GM13977 (cell line): Measurements from ENCODE around the gene PTBP2.

Experiments
- DNase-seq: peaks from one replicate; pipeline ENCODE4 v3.0.0; 2012; ENCODE audit warnings: low spot score
- in situ Hi-C: fragments of 300-500 bp; cut with MboI; formaldehyde crosslinking; loops from one replicate; pipeline ENCODE4 v1.12.0; 2022; ENCODE audit warnings: low sequenced_read_pairs, low pct_unique_long_range_greater_than_20kb, mixed read lengths, inconsistent platforms; ENCODE audit not compliant: unreplicated experiment
- TF ChIP-seq, protein P1 (sequence below): IDR thresholded peaks from 2 replicates; pipeline ENCODE4 v1.5.1; 2012; ENCODE audit warnings: mild to moderate bottlenecking, control low read depth; ENCODE audit not compliant: insufficient read depth; ENCODE audit errors: extremely low read depth, missing control alignments

PTBP2 gene

DNA sequence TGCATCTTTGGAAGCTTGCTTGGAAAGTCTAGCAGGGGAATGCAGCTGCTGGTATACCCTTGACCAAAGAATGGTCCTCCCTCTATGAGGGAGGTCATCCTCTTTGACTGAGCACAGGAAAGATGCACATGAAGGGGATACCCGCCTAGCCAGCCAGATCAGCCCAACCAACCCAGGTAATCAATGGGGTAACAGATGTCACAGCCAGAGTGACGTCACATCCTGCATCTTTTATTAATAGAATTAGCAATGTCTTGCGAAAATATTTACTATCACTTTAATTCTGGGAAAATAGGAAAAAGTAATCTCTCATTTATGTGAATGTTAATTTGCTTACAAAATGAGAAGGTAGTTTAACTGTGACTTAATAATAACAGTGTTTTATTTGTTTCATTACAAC lies 25.6 kb upstream of the PTBP2 start:
- in situ Hi-C loops = no loop called here
- TF ChIP-seq, protein P1, sequence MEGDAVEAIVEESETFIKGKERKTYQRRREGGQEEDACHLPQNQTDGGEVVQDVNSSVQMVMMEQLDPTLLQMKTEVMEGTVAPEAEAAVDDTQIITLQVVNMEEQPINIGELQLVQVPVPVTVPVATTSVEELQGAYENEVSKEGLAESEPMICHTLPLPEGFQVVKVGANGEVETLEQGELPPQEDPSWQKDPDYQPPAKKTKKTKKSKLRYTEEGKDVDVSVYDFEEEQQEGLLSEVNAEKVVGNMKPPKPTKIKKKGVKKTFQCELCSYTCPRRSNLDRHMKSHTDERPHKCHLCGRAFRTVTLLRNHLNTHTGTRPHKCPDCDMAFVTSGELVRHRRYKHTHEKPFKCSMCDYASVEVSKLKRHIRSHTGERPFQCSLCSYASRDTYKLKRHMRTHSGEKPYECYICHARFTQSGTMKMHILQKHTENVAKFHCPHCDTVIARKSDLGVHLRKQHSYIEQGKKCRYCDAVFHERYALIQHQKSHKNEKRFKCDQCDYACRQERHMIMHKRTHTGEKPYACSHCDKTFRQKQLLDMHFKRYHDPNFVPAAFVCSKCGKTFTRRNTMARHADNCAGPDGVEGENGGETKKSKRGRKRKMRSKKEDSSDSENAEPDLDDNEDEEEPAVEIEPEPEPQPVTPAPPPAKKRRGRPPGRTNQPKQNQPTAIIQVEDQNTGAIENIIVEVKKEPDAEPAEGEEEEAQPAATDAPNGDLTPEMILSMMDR = no peak
- no peak for DNase-seq

DNA sequence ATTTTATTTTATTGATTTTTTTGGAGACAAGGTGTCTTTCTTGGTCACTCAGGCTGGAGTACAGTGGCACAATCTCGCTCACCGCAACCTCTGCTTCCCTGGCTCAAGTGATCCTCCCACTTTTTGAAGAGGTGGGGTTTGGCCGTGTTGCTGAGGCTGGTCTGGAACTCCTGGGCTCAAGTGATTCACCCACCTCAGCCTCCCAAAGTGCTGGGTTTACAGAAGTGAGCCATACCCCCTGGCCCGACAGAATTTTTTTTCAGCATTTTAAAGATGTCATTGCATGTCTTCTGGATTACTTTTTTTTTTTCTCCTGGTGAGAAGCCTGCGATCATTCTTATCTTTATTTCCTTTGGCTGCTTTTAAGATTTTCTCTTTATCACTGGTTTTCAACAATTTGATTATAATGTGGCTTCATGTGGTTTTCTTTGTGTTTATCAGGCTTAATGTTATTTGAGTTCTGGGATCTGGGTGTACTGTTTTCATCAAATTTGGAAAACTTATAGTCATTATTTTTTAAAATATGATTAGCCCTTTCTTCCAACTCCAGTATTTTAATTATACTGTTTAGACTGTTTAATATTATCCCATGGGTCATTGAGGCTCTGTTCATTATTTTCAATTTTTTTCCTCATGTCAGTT lies 23.1 kb upstream of the PTBP2 start:
- in situ Hi-C loops = no loop called here
- DNase-seq = no peak
- TF ChIP-seq, protein P1 = no peak

DNA sequence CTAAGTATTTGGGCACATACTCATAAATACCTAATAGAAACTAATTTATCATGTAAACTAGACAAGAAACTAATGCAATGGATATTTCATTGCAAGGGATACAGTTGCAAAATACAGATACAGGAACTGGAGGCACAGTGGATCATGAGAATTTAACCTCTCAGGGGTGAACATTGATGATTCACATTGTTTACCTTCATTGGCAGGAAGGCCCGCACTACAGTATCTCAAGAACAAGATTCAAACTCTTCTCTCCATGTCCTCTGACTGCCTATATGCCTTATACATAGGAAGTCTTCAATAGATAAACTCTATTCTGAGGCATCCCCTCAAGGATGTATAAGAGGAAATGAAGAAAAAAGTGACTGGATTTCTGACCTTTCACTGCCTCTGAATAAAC lies 18.4 kb upstream of the PTBP2 start:
- TF ChIP-seq, protein P1 = no peak
- in situ Hi-C loops = no loop called here
- no peak for DNase-seq

DNA sequence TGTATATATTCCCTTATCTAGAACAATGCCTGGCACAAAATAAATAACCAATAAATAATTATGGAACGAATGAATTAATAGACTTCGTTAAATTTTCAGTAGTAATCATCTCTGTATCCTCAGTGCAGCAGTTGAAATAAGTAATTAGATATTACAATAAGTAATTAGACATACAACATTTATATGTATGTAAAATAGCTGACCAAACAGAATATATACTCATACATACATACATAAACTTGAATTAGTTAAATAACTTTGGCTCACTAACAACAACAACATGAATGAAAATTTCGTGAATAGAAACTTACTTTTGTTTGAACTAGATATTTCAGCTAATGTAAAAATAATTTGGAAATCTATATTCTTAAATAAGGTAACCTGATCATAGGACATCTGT lies 14.6 kb upstream of the PTBP2 start:
- TF ChIP-seq, protein P1 = no peak
- no peak for DNase-seq
- in situ Hi-C loops = no loop called here

DNA sequence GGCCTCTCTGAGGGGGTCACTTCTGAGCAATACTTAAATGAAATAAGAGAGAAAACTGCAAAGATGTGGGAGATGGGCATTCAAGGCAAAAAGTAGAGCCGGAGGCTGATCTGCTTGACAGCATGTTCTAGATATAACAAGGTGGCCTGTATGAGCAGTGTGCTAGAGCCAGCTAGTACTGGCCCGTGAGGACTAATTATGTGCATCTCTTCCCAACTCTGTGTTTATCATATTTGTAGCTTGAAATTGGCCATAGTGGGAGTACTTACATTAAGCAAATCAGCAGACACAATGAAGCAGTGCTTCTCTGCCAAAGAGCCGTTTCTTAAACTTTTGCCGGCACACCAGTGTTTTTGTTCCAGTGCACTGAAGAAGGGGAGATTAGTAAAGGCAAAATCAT lies 13.1 kb upstream of the PTBP2 start:
- TF ChIP-seq, protein P1 = no peak
- DNase-seq = no peak
- in situ Hi-C loops = no loop called here

DNA sequence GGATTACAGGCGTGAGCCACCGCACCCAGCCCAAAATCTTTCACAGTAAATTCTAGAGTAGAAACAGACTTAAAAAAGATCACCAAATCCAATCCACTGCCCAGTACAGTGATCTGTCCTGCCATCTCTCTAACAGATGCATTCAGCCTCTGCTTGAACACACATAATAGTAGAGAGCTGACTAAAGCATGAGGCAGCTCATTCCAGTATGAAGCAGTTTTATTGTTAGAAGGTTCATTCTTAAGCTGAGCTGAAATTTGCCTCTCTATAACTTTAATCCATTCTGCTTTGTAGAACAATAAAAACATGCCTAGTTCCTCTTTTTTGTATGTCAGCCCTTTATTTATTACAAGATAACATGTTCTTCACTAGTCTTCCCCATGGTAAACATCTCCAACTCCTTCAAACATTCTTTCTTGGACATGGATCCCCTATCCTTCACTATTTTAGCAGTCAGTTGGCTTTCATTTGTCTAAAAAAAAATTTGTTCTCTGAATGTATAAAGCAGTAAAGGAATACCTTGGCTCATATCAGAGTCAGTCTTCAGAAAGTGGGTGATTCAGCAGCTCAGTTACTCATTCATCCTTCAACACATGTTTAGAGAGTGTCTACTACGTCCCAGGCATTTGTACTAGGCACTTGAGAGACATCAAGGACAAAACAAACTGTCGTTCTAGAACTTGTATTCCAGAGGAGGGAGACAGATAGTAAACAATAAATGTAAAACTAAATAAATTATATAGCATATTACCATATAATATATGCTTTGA lies 10.7 kb upstream of the PTBP2 start:
- no peak for DNase-seq
- TF ChIP-seq, protein P1 = no peak
- in situ Hi-C loops = no loop called here
